Breast epithelium (tissue), 4 donors: ENCODE data around the gene MTERF2. TPM values are rescaled to one million over a fixed set of nuclear protein-coding genes. Genes with fewer than 3 reads are reported as not detected.

Source experiments
- DNase-seq, 2 donors: peaks; one replicate each; pipeline ENCODE4 v3.0.0-alpha.2; 2019; ENCODE audit warnings: low spot score in 2 of 2
- H3K27ac ChIP-seq, 2 donors: fragments of 200-600 bp; sonication (generic) in 1 of 2; one replicate each; pipeline ENCODE4 v1.5.1; 2016 to 2019; ENCODE audit warnings: mild to moderate bottlenecking in 1 of 2
- H3K27me3 ChIP-seq, 2 donors: fragments of 200-600 bp; sonication (generic) in 1 of 2; one replicate each; pipeline versions ENCODE4 v1.5.1 to v1.6.0; 2017 to 2019; ENCODE audit warnings: control low read depth in 1 of 2, mild to moderate bottlenecking in 1 of 2
- H3K36me3 ChIP-seq: fragments of 200-600 bp; one replicate; pipeline ENCODE4 v1.5.1; 2019
- H3K4me1 ChIP-seq, 2 donors: fragments of 200-600 bp; sonication (generic); one replicate each; pipeline ENCODE4 v1.5.1; 2016 to 2019; ENCODE audit warnings: control low read depth in 1 of 2
- H3K4me3 ChIP-seq, 3 donors: fragments of 200-600 bp; sonication (generic); 1 replicate in 2 of 3; 2 replicates in 1 of 3; pipeline ENCODE4 v1.5.1; 2016 to 2019; ENCODE audit warnings: mild to moderate bottlenecking in 3 of 3, moderate library complexity in 2 of 3
- H3K9me3 ChIP-seq, 2 donors: fragments of 200-600 bp; sonication (generic) in 1 of 2; one replicate each; pipeline ENCODE4 v1.5.1; 2016 to 2019; ENCODE audit warnings: control low read depth in 1 of 2
- POLR2A ChIP-seq: fragments of 450-650 bp; IDR thresholded peaks from one replicate; pipeline ENCODE4 v1.6.1; 2016; ENCODE audit warnings: antibody characterized with exemption, mild to moderate bottlenecking, moderate library complexity
- POLR2AphosphoS5 ChIP-seq, 3 donors: sonication (generic); formaldehyde crosslinking; IDR thresholded peaks; one replicate each; pipeline ENCODE4 v1.6.1; 2017; ENCODE audit warnings: antibody characterized with exemption in 3 of 3
- intact Hi-C: fragments of 100-400 bp; cut with DNase I; formaldehyde crosslinking; loops from one replicate; pipeline ENCODE4 v1.15.1; 2023; ENCODE audit warnings: low total_unique reads
- total RNA-seq, 3 donors: library from RNA; depleted of rRNA; stranded (reverse); fragments of >200 nt; gene quantifications; one replicate each; pipeline ENCODE4 v1.1.0, GENCODE V29; 2016
- TF ChIP-seq, protein P1 (sequence below), 3 donors: fragments of 450-650 bp; IDR thresholded peaks; one replicate each; pipeline ENCODE4 v1.5.1; 2016 to 2017; ENCODE audit warnings: antibody characterized with exemption in 3 of 3, mild to moderate bottlenecking in 3 of 3, moderate library complexity in 3 of 3

Gene MTERF2, protein sequence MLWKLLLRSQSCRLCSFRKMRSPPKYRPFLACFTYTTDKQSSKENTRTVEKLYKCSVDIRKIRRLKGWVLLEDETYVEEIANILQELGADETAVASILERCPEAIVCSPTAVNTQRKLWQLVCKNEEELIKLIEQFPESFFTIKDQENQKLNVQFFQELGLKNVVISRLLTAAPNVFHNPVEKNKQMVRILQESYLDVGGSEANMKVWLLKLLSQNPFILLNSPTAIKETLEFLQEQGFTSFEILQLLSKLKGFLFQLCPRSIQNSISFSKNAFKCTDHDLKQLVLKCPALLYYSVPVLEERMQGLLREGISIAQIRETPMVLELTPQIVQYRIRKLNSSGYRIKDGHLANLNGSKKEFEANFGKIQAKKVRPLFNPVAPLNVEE
- 10 to 100 TPM; 13.6 to 32.8 (median 18.0) TPM for total RNA-seq

DNA sequence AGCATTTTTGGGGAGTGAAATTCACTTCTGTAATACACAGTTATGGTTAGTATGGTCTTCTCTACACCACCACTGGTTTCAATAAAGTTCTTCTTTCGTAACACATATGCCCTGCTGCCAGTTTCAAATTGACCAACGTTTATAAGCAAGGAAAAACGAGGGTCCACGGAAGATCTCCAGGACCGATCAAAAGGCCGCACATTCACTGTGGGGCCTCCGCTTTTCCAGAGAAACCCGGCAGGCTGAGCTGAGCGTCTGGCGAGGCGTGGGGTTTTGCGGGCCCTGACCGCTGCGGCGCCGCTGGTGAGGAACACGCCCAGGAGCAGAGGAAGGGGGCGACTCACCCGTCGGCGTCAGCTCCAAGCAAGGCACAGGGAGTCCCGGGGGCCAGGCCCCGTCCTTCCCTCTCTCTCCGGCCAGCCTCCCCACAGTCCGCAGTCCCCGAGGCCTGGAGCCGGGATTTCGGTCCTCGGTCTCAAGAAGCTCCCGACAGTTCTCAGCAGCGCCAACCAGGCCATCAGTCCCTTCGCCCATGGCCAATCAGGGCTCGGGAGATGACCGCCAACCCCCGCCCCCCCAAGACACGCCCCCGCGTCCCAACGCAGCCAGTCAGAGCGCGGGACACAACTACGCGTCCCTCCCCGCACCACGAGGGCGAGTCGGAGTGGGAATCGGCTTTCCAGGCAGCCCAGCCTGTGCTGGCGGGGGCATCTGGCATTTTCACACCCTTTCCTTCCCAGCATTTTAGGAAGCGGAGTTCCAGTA is at the start of gene MTERF2:
TSS of gene MTERF2 (minus strand) at position 522 of the 765 bp plus-strand sequence. CDS start 8,432 bp downstream, outside the sequence.
- intact Hi-C loops = loop anchor here (10.0 kb wide), 1 partner anchor 108 kb away; the partner anchor contains the start of gene CRY1

DNA sequence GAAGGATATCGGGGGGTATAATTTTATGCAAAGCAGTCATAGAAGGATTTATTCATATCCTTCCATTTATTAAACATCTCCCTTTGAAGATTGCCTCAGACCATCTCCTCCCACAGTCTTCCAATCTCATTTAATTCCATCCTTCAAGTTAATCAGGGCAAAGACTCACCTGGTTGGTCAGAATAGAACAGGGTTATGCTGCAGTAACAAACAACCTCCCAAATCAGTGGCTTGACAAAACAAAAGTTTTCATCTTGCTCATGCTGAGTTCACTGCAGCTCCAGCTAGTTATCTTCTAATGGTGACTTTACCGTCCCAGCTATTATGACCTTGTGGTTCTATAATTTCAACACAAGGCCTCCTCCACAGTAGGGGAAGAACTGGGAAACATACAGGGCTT is 48.8 kb upstream of the MTERF2 start:
- Histone ChIP-seq H3K27ac (no peak overlapping the region), H3K4me1 (no peaks in the 10 kb centered on the region), H3K27me3 (no peaks in the 10 kb centered on the region), H3K9me3 (no peaks in the 10 kb centered on the region), H3K4me3 (no peak overlapping the region), H3K36me3 (no peaks in the 10 kb centered on the region)
- no peak for DNase-seq
- TF ChIP-seq POLR2AphosphoS5 (IDR thresholded peaks at IDR 0.05) (no peak), POLR2A (no peak)
- TF ChIP-seq, protein P1, sequence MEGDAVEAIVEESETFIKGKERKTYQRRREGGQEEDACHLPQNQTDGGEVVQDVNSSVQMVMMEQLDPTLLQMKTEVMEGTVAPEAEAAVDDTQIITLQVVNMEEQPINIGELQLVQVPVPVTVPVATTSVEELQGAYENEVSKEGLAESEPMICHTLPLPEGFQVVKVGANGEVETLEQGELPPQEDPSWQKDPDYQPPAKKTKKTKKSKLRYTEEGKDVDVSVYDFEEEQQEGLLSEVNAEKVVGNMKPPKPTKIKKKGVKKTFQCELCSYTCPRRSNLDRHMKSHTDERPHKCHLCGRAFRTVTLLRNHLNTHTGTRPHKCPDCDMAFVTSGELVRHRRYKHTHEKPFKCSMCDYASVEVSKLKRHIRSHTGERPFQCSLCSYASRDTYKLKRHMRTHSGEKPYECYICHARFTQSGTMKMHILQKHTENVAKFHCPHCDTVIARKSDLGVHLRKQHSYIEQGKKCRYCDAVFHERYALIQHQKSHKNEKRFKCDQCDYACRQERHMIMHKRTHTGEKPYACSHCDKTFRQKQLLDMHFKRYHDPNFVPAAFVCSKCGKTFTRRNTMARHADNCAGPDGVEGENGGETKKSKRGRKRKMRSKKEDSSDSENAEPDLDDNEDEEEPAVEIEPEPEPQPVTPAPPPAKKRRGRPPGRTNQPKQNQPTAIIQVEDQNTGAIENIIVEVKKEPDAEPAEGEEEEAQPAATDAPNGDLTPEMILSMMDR (IDR thresholded peaks at IDR 0.05) = no peak
- intact Hi-C loops = no loop called here

More for the DNA sequence above, at the start of gene MTERF2:
- DNase-seq = peak; percentile 92 to 93
- peaks cover 5 to 17% of the 10 kb centered on the region in 2 donors for H3K4me1 ChIP-seq
- H3K27me3 ChIP-seq = no peaks in the 10 kb centered on the region
- no peaks in the 10 kb centered on the region for H3K36me3 ChIP-seq
- TF ChIP-seq, protein P1 (IDR thresholded peaks at IDR 0.05) = no peak
- peak; percentile 74 to 89 (median 81) for TF ChIP-seq POLR2AphosphoS5 (IDR thresholded peaks at IDR 0.05)
- TF ChIP-seq POLR2A = peak; percentile 48
- peak within 1 kb of the TSS; percentile 95 to 98 for H3K27ac ChIP-seq
- peak within 1 kb of the TSS; percentile 66 to 89 (median 69) for H3K4me3 ChIP-seq
- H3K9me3 ChIP-seq = no peaks in the 10 kb centered on the region

DNA sequence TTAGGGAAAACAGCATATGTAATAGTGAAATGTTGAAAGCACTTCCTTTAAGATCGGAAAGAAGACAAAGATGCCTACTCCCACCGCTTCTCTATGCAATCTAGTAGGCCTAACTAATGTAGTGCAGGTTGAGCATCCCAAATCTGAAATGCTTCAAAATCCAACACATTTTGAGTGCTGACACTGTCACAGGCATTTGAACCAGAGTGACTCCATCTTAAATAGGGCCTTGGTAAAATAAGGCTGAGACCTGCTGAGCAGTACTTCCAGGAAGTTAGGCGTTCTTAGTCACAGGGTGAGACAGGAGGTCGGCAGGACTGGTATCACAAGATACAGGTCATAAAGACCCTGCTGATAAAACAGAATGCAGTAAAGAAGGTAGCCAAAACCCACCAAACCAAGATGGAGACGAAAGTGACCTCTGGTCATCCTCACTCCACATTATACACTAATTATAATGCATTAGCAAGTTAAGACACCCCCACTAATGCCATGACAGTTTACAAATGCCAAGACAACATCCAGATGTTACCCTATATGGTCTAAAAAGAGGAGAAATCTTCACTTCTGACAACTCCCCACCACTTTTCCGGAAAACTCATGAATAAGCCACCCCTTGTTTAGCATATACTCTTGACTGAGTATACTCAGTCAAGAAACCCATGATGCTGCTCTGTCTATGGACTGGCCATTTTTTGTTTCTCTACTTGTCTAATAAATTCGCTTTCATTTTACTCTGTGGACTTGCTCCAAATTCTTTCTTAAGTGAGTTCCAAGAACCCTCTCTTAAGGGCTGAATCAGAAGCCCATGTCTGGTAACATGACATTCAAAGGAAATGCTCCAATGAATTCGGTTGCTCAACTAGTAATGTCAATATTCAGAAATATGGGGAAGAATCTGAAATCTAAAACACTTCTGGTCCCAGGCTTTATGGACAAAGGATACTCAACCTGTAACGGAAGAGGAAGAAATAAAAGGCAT is 47.1 kb upstream of the MTERF2 start:
- H3K27me3 ChIP-seq = no peaks in the 10 kb centered on the region
- no peaks in the 10 kb centered on the region for H3K4me1 ChIP-seq
- TF ChIP-seq POLR2A (no peak), POLR2AphosphoS5 (IDR thresholded peaks at IDR 0.05) (no peak)
- TF ChIP-seq, protein P1 (IDR thresholded peaks at IDR 0.05) = no peak
- no peak for DNase-seq
- H3K4me3 ChIP-seq = no peak overlapping the region
- no peaks in the 10 kb centered on the region for H3K36me3 ChIP-seq
- no peaks in the 10 kb centered on the region for H3K9me3 ChIP-seq
- H3K27ac ChIP-seq = no peak overlapping the region
- intact Hi-C loops = no loop called here

DNA sequence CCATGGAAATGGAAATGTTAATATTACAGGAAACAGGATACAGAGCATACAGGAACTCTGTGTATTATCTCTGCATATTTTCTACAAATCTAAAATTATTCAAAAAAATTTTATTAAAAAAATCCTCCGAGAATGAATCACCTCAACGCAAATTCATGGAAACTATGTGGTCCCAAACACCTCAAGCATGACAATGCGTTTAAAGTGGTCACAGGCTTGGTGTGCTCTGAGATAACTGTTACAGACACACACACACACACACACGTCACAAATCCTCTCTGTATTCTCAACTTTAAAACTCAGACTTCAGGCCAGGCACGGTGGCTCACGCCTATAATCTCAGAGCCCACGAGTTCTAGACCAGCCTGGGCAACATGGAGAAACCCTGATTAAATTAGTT is 45.3 kb upstream of the MTERF2 start:
- Histone ChIP-seq H3K27me3 (no peaks in the 10 kb centered on the region), H3K9me3 (no peaks in the 10 kb centered on the region), H3K27ac (no peak overlapping the region), H3K4me1 (no peaks in the 10 kb centered on the region), H3K36me3 (no peaks in the 10 kb centered on the region), H3K4me3 (no peak overlapping the region)
- intact Hi-C loops = no loop called here
- no peak for TF ChIP-seq POLR2A
- TF ChIP-seq, protein P1 (IDR thresholded peaks at IDR 0.05) = no peak
- TF ChIP-seq POLR2AphosphoS5 (IDR thresholded peaks at IDR 0.05) = no peak
- DNase-seq = no peak
